GM12878 (cell line): Measurements from ENCODE around the gene OR5L1. TPM values are rescaled to one million over a fixed set of nuclear protein-coding genes. Genes with fewer than 3 reads are reported as not detected.

Experiments
- ATAC-seq: fragments of 200-7000 bp; cut with Tn5 transposase; 3 replicates; pipeline ENCODE4 v1.9.1; 2020; ENCODE audit warnings: mild to moderate bottlenecking, moderate library complexity
- BruUV-seq: library from RNA; stranded (reverse); fragments of 400-500 nt; replicated peaks from 2 replicates; lab custom pipeline; 2021; lab: Mats Ljungman, UMichigan
- CTCF ChIA-PET: fragments of 300-600 bp; sonication (Branson Sonifier 250); formaldehyde crosslinking; extraction: SDS; loops from one replicate; lab custom pipeline; 2021; ENCODE audit warnings: inconsistent platforms; lab: Yijun Ruan, JAX
- POLR2A ChIA-PET: fragments of 350-600 bp; formaldehyde crosslinking; extraction: SDS; loops from one replicate; lab custom pipeline; 2021; ENCODE audit warnings: inconsistent platforms; lab: Charles Lee
- RAD21 ChIA-PET: fragments of 300-600 bp; sonication (Branson Sonifier 250); formaldehyde crosslinking; loops from one replicate; lab custom pipeline; 2023; ENCODE audit warnings: antibody characterized with exemption; ENCODE audit not compliant: unreplicated experiment; lab: Charles Lee
- SMC1A ChIA-PET: fragments of 300-600 bp; sonication (Branson Sonifier 250); formaldehyde crosslinking; loops from one replicate; lab custom pipeline; 2023; ENCODE audit not compliant: unreplicated experiment, uncharacterized antibody; lab: Charles Lee
- DNase-seq: peaks from one replicate; pipeline ENCODE4 v3.0.0-alpha.2; 2011; ENCODE audit warnings: low read depth, low spot score
- FAIRE-seq: peaks from 3 replicates; lab custom pipeline; 2011; peaks lifted over from hg19 to GRCh38; lab: Jason Lieb, UNC
- H2AFZ ChIP-seq: 2 replicates; pipeline ENCODE4 v1.6.0; 2011; ENCODE audit warnings: low read depth, low read length, control low read depth; ENCODE audit not compliant: control insufficient read depth
- H3K27ac ChIP-seq: 2 replicates; pipeline ENCODE4 v1.5.1; 2011; ENCODE audit warnings: control low read depth; ENCODE audit not compliant: control insufficient read depth, insufficient read depth
- H3K27me3 ChIP-seq, 2 experiments: replicated peaks in 1 of 2; 2 replicates each; pipeline versions ENCODE4 v1.6.0 to v1.6.1; 2011; ENCODE audit warnings: low read length in 1 of 2; ENCODE audit not compliant: control insufficient read depth in 2 of 2, insufficient read depth in 2 of 2
- H3K36me3 ChIP-seq, 2 experiments: 2 replicates each; pipeline ENCODE4 v1.5.1; 2011; ENCODE audit warnings: low read length in 1 of 2; ENCODE audit not compliant: control insufficient read depth in 2 of 2, insufficient read depth in 2 of 2
- H3K4me1 ChIP-seq: 2 replicates; pipeline ENCODE4 v1.6.1; 2011; ENCODE audit warnings: mild to moderate bottlenecking, low read length, moderate library complexity, mixed read lengths; ENCODE audit not compliant: control insufficient read depth, insufficient read depth
- H3K4me2 ChIP-seq: 2 replicates; pipeline ENCODE4 v1.6.0; 2011; ENCODE audit warnings: control low read depth; ENCODE audit not compliant: control insufficient read depth, insufficient read depth
- H3K4me3 ChIP-seq: fragments of 200-600 bp; sonication (generic); 2 replicates; pipeline ENCODE4 v1.5.1; 2016
- H3K79me2 ChIP-seq: 2 replicates; pipeline ENCODE4 v1.6.0; 2011; ENCODE audit warnings: low read length; ENCODE audit not compliant: control insufficient read depth, insufficient read depth
- H3K9ac ChIP-seq: 2 replicates; pipeline ENCODE4 v1.8.0; 2011; ENCODE audit warnings: low read length, control low read depth, mixed read lengths; ENCODE audit not compliant: control insufficient read depth, insufficient read depth
- H3K9me3 ChIP-seq: replicated peaks from 3 replicates; pipeline ENCODE4 v1.5.1; 2011; ENCODE audit warnings: mild to moderate bottlenecking, low read length; ENCODE audit not compliant: control insufficient read depth, insufficient read depth
- H4K20me1 ChIP-seq: 2 replicates; pipeline ENCODE4 v1.6.0; 2011; ENCODE audit not compliant: control insufficient read depth, insufficient read depth
- ATF7 ChIP-seq: fragments of 450-650 bp; IDR thresholded peaks from 2 replicates; pipeline ENCODE4 v1.6.1; 2016; ENCODE audit warnings: low read depth, mild to moderate bottlenecking
- CHD1 ChIP-seq: IDR thresholded peaks from 2 replicates; pipeline ENCODE4 v1.6.1; 2012; ENCODE audit warnings: low read depth, low read length, improper control_type of control experiment
- CREM ChIP-seq: IDR thresholded peaks from 2 replicates; pipeline ENCODE4 v1.6.1; 2014; ENCODE audit warnings: antibody characterized with exemption, low read depth
- HCFC1 ChIP-seq: fragments of 150-350 bp; IDR thresholded peaks from 2 replicates; pipeline ENCODE4 v1.6.1; 2014; ENCODE audit warnings: low read length
- PBX3 ChIP-seq: IDR thresholded peaks from 2 replicates; pipeline ENCODE4 v1.6.1; 2011; ENCODE audit warnings: mild to moderate bottlenecking, low read depth, low read length, moderate library complexity; ENCODE audit not compliant: insufficient replicate concordance
- WGBS: methylation state at CpG from one replicate; pipeline ENCODE4 v1.1.6; 2016; ENCODE audit warnings: low lambda C conversion rate; ENCODE audit not compliant: insufficient replicate concordance, insufficient coverage; ENCODE audit errors: missing lambda C conversion rate; 5-methylcytosine and 5-hydroxymethylcytosine counted together
- in situ Hi-C: fragments of 300-500 bp; cut with MboI; formaldehyde crosslinking; loops from 9 replicates; pipeline ENCODE4 v1.14.3; 2018; ENCODE audit warnings: mixed read lengths
- intact Hi-C: fragments of 100-400 bp; cut with micrococcal nuclease; formaldehyde crosslinking; loops from one replicate; pipeline ENCODE4 v1.14.2; 2022; ENCODE audit not compliant: unreplicated experiment
- polyA plus RNA-seq, 11 experiments: library from polyadenylated mRNA; depleted of rRNA in 4 of 11; unstranded in 6 of 11; stranded (reverse) in 5 of 11; fragments of >200 nt; fragmentation: Nextera tagmentation in 4 of 11; fragmentation: Illumina TruSeq in 1 of 11; extraction: Ambion mirVana in 4 of 11; extraction: Trizol in 1 of 11; gene quantifications; 1 replicate in 1 of 11; 2 replicates in 10 of 11; pipeline versions ENCODE4 v1.2.1 to v1.2.3, GENCODE V29; 2011 to 2016; ENCODE audit warnings: inconsistent platforms in 2 of 11, missing spikeins in 2 of 11, low read depth in 1 of 11
- total RNA-seq, 4 experiments: library from RNA; depleted of rRNA in 3 of 4; stranded (reverse); fragments of >200 nt in 3 of 4; fragmentation: Illumina TruSeq in 1 of 4; extraction: Trizol in 1 of 4; gene quantifications; 2 replicates each; pipeline versions ENCODE4 v1.2.1 to v1.2.3, GENCODE V29; 2013 to 2021
- TF ChIP-seq, protein P1 (sequence below): fragments of 450-650 bp; IDR thresholded peaks from 2 replicates; pipeline ENCODE4 v1.6.1; 2016; ENCODE audit warnings: mild to moderate bottlenecking

The OR5L1 gene
- total and polyA plus RNA-seq, 10 of the 15 experiments (the other 5 are each of a cell fraction or from before 2014, with no cell fraction given): not detected

DNA sequence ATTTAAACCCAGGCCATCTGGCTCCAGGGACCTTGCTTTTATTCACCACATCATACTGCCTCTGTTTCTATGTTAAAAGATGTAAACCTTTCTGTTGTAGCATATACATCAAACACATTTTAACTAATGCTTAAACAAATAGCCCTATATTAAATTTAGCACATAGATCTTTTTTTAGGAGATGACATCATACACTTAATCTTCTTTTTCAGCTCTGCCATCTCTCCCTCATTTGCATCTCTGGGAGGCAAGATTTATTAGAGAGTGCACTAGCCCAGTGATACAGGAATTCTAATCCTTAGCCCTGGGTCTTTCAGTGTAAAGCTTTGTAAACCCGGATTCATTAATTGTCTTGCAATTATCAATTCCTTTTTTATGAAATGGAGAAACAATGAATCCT is 41.0 kb downstream of the OR5L1 start:
- Histone ChIP-seq H3K4me2 (no peak overlapping the region), H3K4me3 (no peak overlapping the region), H3K27me3 (no peaks in the 10 kb centered on the region), H3K4me1 (no peaks in the 10 kb centered on the region), H4K20me1 (no peaks in the 10 kb centered on the region), H3K36me3 (no peaks in the 10 kb centered on the region), H2AFZ (no peak overlapping the region)
- ChIA-PET POLR2A (no interaction called here), SMC1A (no interaction called here), CTCF (no interaction called here)
- in situ Hi-C loops: no loop called here
- intact Hi-C loops: no loop called here
- DNase-seq: no peak
- TF ChIP-seq PBX3: no peak
- no peak for TF ChIP-seq CHD1
- TF ChIP-seq ATF7: peak; percentile 63
- TF ChIP-seq, all 136 proteins: peak for 1
- Histone ChIP-seq H3K9me3 (no peaks in the 10 kb centered on the region), H3K9ac (no peak overlapping the region), H3K27ac (no peak overlapping the region), H3K79me2 (no peaks in the 10 kb centered on the region)
- RAD21 ChIA-PET: no interaction called here
- no peak for ATAC-seq
- no TSS peak for BruUV-seq
- 0% methylated on average over 1 of the region's 1 CpG for WGBS
- no peak for FAIRE-seq

- intact Hi-C loops: no loop called here
- ChIA-PET POLR2A (no interaction called here), SMC1A (no interaction called here), CTCF (no interaction called here), RAD21 (no interaction called here)
- TF ChIP-seq HCFC1 (no peak), CREM (no peak)
- TF ChIP-seq, protein P1, sequence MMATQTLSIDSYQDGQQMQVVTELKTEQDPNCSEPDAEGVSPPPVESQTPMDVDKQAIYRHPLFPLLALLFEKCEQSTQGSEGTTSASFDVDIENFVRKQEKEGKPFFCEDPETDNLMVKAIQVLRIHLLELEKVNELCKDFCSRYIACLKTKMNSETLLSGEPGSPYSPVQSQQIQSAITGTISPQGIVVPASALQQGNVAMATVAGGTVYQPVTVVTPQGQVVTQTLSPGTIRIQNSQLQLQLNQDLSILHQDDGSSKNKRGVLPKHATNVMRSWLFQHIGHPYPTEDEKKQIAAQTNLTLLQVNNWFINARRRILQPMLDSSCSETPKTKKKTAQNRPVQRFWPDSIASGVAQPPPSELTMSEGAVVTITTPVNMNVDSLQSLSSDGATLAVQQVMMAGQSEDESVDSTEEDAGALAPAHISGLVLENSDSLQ: peak; percentile 81
- no peak for DNase-seq
- Histone ChIP-seq H3K4me3 (no peak overlapping the region), H3K4me2 (no peak overlapping the region), H3K36me3 (no peaks in the 10 kb centered on the region), H3K9me3 (no peaks in the 10 kb centered on the region), H3K9ac (no peak overlapping the region), H4K20me1 (no peaks in the 10 kb centered on the region), H2AFZ (no peak overlapping the region), H3K4me1 (no peaks in the 10 kb centered on the region), H3K27ac (no peak overlapping the region), H3K27me3 (no peaks in the 10 kb centered on the region), H3K79me2 (no peaks in the 10 kb centered on the region)
- in situ Hi-C loops: no loop called here
- no peak for FAIRE-seq
- no TSS peak for BruUV-seq
- ATAC-seq: peak; percentile 77
- 0% methylated on average over 1 of the region's 1 CpG for WGBS
Measured at GRCh38 chr11:55854704-55855103, 43.5 kb downstream of the OR5L1 start.

Other genes with a start within 250 kb of the OR5L1 start
Only the 7 nearest of the 16 such genes appear.
- not detected in 2 replicates for gene OR5D13, start 37.9 kb upstream of the OR5L1 start, total RNA-seq (2014; rRNA removed)
- not detected in 2 replicates for gene OR5D13, start 37.9 kb upstream of the OR5L1 start, total RNA-seq (2014; rRNA removed; fragmentation: Illumina TruSeq; extraction: Trizol)
- not detected in 2 replicates for gene OR5D13, start 37.9 kb upstream of the OR5L1 start, total RNA-seq (2021)
- gene OR5D13, start 37.9 kb upstream of the OR5L1 start, polyA plus RNA-seq (2011; rRNA removed): not detected in 2 replicates
- gene OR5D13, start 37.9 kb upstream of the OR5L1 start, polyA plus RNA-seq (2014; fragmentation: Illumina TruSeq; extraction: Trizol): not detected in 2 replicates
- not detected for gene OR5D13, start 37.9 kb upstream of the OR5L1 start, polyA plus RNA-seq (2014; fragmentation: Nextera tagmentation; extraction: Ambion mirVana)
- gene OR5D13, start 37.9 kb upstream of the OR5L1 start, polyA plus RNA-seq (2014; rRNA removed): not detected in 2 replicates
- not detected for gene OR5D13, start 37.9 kb upstream of the OR5L1 start, polyA plus RNA-seq (2016; fragmentation: Nextera tagmentation; extraction: Ambion mirVana)
- gene OR5D14, start 15.8 kb upstream of the OR5L1 start, total RNA-seq (2014; rRNA removed): not detected in 2 replicates
- not detected in 2 replicates for gene OR5D14, start 15.8 kb upstream of the OR5L1 start, total RNA-seq (2014; rRNA removed; fragmentation: Illumina TruSeq; extraction: Trizol)
- not detected in 2 replicates for gene OR5D14, start 15.8 kb upstream of the OR5L1 start, total RNA-seq (2021)
- gene OR5D14, start 15.8 kb upstream of the OR5L1 start, polyA plus RNA-seq (2011; rRNA removed): not detected in 2 replicates
- not detected in 2 replicates for gene OR5D14, start 15.8 kb upstream of the OR5L1 start, polyA plus RNA-seq (2014; fragmentation: Illumina TruSeq; extraction: Trizol)
- gene OR5D14, start 15.8 kb upstream of the OR5L1 start, polyA plus RNA-seq (2014; fragmentation: Nextera tagmentation; extraction: Ambion mirVana): not detected
- not detected in 2 replicates for gene OR5D14, start 15.8 kb upstream of the OR5L1 start, polyA plus RNA-seq (2014; rRNA removed)
- gene OR5D14, start 15.8 kb upstream of the OR5L1 start, polyA plus RNA-seq (2016; fragmentation: Nextera tagmentation; extraction: Ambion mirVana): not detected
- not detected in 2 replicates for gene OR5D18, start 8.3 kb downstream of the OR5L1 start, total RNA-seq (2014; rRNA removed)
- gene OR5D18, start 8.3 kb downstream of the OR5L1 start, total RNA-seq (2014; rRNA removed; fragmentation: Illumina TruSeq; extraction: Trizol): not detected in 2 replicates
- gene OR5D18, start 8.3 kb downstream of the OR5L1 start, total RNA-seq (2021): not detected in 2 replicates
- gene OR5D18, start 8.3 kb downstream of the OR5L1 start, polyA plus RNA-seq (2011; rRNA removed): not detected in 2 replicates
- gene OR5D18, start 8.3 kb downstream of the OR5L1 start, polyA plus RNA-seq (2014; fragmentation: Illumina TruSeq; extraction: Trizol): not detected in 2 replicates
- gene OR5D18, start 8.3 kb downstream of the OR5L1 start, polyA plus RNA-seq (2014; fragmentation: Nextera tagmentation; extraction: Ambion mirVana): not detected
- gene OR5D18, start 8.3 kb downstream of the OR5L1 start, polyA plus RNA-seq (2014; rRNA removed): not detected in 2 replicates
- gene OR5D18, start 8.3 kb downstream of the OR5L1 start, polyA plus RNA-seq (2016; fragmentation: Nextera tagmentation; extraction: Ambion mirVana): not detected
- not detected in 2 replicates for gene OR5L2, start 15.9 kb downstream of the OR5L1 start, total RNA-seq (2014; rRNA removed)
- gene OR5L2, start 15.9 kb downstream of the OR5L1 start, total RNA-seq (2014; rRNA removed; fragmentation: Illumina TruSeq; extraction: Trizol): not detected in 2 replicates
- gene OR5L2, start 15.9 kb downstream of the OR5L1 start, total RNA-seq (2021): not detected in 2 replicates
- gene OR5L2, start 15.9 kb downstream of the OR5L1 start, polyA plus RNA-seq (2011; rRNA removed): not detected in 2 replicates
- not detected in 2 replicates for gene OR5L2, start 15.9 kb downstream of the OR5L1 start, polyA plus RNA-seq (2014; fragmentation: Illumina TruSeq; extraction: Trizol)
- not detected for gene OR5L2, start 15.9 kb downstream of the OR5L1 start, polyA plus RNA-seq (2014; fragmentation: Nextera tagmentation; extraction: Ambion mirVana)
- gene OR5L2, start 15.9 kb downstream of the OR5L1 start, polyA plus RNA-seq (2014; rRNA removed): not detected in 2 replicates
- not detected for gene OR5L2, start 15.9 kb downstream of the OR5L1 start, polyA plus RNA-seq (2016; fragmentation: Nextera tagmentation; extraction: Ambion mirVana)
- not detected in 2 replicates for gene OR5D16, start 27.4 kb downstream of the OR5L1 start, total RNA-seq (2014; rRNA removed)
- gene OR5D16, start 27.4 kb downstream of the OR5L1 start, total RNA-seq (2014; rRNA removed; fragmentation: Illumina TruSeq; extraction: Trizol): not detected in 2 replicates
- gene OR5D16, start 27.4 kb downstream of the OR5L1 start, total RNA-seq (2021): not detected in 2 replicates
- gene OR5D16, start 27.4 kb downstream of the OR5L1 start, polyA plus RNA-seq (2011; rRNA removed): not detected in 2 replicates
- gene OR5D16, start 27.4 kb downstream of the OR5L1 start, polyA plus RNA-seq (2014; fragmentation: Illumina TruSeq; extraction: Trizol): not detected in 2 replicates
- not detected for gene OR5D16, start 27.4 kb downstream of the OR5L1 start, polyA plus RNA-seq (2014; fragmentation: Nextera tagmentation; extraction: Ambion mirVana)
- gene OR5D16, start 27.4 kb downstream of the OR5L1 start, polyA plus RNA-seq (2014; rRNA removed): not detected in 2 replicates
- not detected for gene OR5D16, start 27.4 kb downstream of the OR5L1 start, polyA plus RNA-seq (2016; fragmentation: Nextera tagmentation; extraction: Ambion mirVana)
- gene TRIM51, start 71.9 kb downstream of the OR5L1 start, total RNA-seq (2014; rRNA removed): not detected in 2 replicates
- gene TRIM51, start 71.9 kb downstream of the OR5L1 start, total RNA-seq (2014; rRNA removed; fragmentation: Illumina TruSeq; extraction: Trizol): not detected in 2 replicates
- gene TRIM51, start 71.9 kb downstream of the OR5L1 start, total RNA-seq (2021): not detected in 2 replicates
- gene TRIM51, start 71.9 kb downstream of the OR5L1 start, polyA plus RNA-seq (2011; rRNA removed): not detected in 2 replicates
- gene TRIM51, start 71.9 kb downstream of the OR5L1 start, polyA plus RNA-seq (2014; fragmentation: Illumina TruSeq; extraction: Trizol): not detected in 2 replicates
- not detected for gene TRIM51, start 71.9 kb downstream of the OR5L1 start, polyA plus RNA-seq (2014; fragmentation: Nextera tagmentation; extraction: Ambion mirVana)
- gene TRIM51, start 71.9 kb downstream of the OR5L1 start, polyA plus RNA-seq (2014; rRNA removed): not detected in 2 replicates
- gene TRIM51, start 71.9 kb downstream of the OR5L1 start, polyA plus RNA-seq (2016; fragmentation: Nextera tagmentation; extraction: Ambion mirVana): not detected
- not detected in 2 replicates for gene OR5W2, start 103.2 kb downstream of the OR5L1 start, total RNA-seq (2014; rRNA removed)
- gene OR5W2, start 103.2 kb downstream of the OR5L1 start, total RNA-seq (2014; rRNA removed; fragmentation: Illumina TruSeq; extraction: Trizol): not detected in 2 replicates
- not detected in 2 replicates for gene OR5W2, start 103.2 kb downstream of the OR5L1 start, total RNA-seq (2021)
- gene OR5W2, start 103.2 kb downstream of the OR5L1 start, polyA plus RNA-seq (2011; rRNA removed): not detected in 2 replicates
- gene OR5W2, start 103.2 kb downstream of the OR5L1 start, polyA plus RNA-seq (2014; fragmentation: Illumina TruSeq; extraction: Trizol): not detected in 2 replicates
- not detected for gene OR5W2, start 103.2 kb downstream of the OR5L1 start, polyA plus RNA-seq (2014; fragmentation: Nextera tagmentation; extraction: Ambion mirVana)
- not detected in 2 replicates for gene OR5W2, start 103.2 kb downstream of the OR5L1 start, polyA plus RNA-seq (2014; rRNA removed)
- gene OR5W2, start 103.2 kb downstream of the OR5L1 start, polyA plus RNA-seq (2016; fragmentation: Nextera tagmentation; extraction: Ambion mirVana): not detected